Measurements from ENCODE around the gene LIPH.

The LIPH gene

GRCh38 chr3:185537369-185537970, 14.9 kb downstream of the LIPH start:
- DNase-seq: peak; percentile 25

- DNase-seq: no peak
Observed at GRCh38 chr3:185534511-185534910, 17.9 kb downstream of the LIPH start.

GRCh38 chr3:185532901-185533300, 19.5 kb downstream of the LIPH start:
- no peak for DNase-seq

GRCh38 chr3:185530856-185531255, 21.5 kb downstream of the LIPH start:
- no peak for DNase-seq

GRCh38 chr3:185528532-185528931, 23.9 kb downstream of the LIPH start:
- no peak for DNase-seq

- DNase-seq: no peak
Observed at GRCh38 chr3:185527364-185527763, 25.0 kb downstream of the LIPH start.

GRCh38 chr3:185526349-185526951, 25.9 kb downstream of the LIPH start:
- DNase-seq: no peak

- no peak for DNase-seq
Observed at GRCh38 chr3:185521349-185522138, 30.8 kb downstream of the LIPH start.

- no peak for DNase-seq
Observed at GRCh38 chr3:185519021-185519420, 33.4 kb downstream of the LIPH start.

- DNase-seq: no peak
Observed at GRCh38 chr3:185517387-185518130, 34.8 kb downstream of the LIPH start.

- no peak for DNase-seq
Observed at GRCh38 chr3:185511711-185512110, 40.7 kb downstream of the LIPH start.

- DNase-seq: no peak
Observed at GRCh38 chr3:185508335-185508991, 43.9 kb downstream of the LIPH start.

- DNase-seq: no peak
Observed at GRCh38 chr3:185507883-185508282, 44.5 kb downstream of the LIPH start.

- no peak for DNase-seq
Observed at GRCh38 chr3:185504636-185505035, 47.8 kb downstream of the LIPH start.

GRCh38 chr3:185503521-185503920, 48.9 kb downstream of the LIPH start:
- no peak for DNase-seq

GRCh38 chr3:185502987-185503386, 49.4 kb downstream of the LIPH start:
- DNase-seq: no peak

- DNase-seq: peak; percentile 50
Observed at GRCh38 chr3:185498503-185499396, 53.6 kb downstream of the LIPH start, which contains the start of gene TMEM41A. TMEM41A (minus strand) TSS chr3:185499035; CDS start chr3:185498961, 74 bp downstream.

GRCh38 chr3:185490241-185490640, 62.1 kb downstream of the LIPH start:
- no peak for DNase-seq

- DNase-seq: no peak
Observed at GRCh38 chr3:185489462-185489861, 62.9 kb downstream of the LIPH start.

- DNase-seq: no peak
Observed at GRCh38 chr3:185488465-185488864, 63.9 kb downstream of the LIPH start.

- no peak for DNase-seq
Observed at GRCh38 chr3:185486394-185486793, 66.0 kb downstream of the LIPH start.

GRCh38 chr3:185484296-185484695, 68.1 kb downstream of the LIPH start:
- no peak for DNase-seq
